Posterior vena cava (tissue), 2 donors: ENCODE results near the gene MYH11. TPM values are rescaled to one million over a fixed set of nuclear protein-coding genes. Genes with fewer than 3 reads are reported as not detected.
A peak's percentile ranks its signal among the peaks of the same experiment; 100 is the strongest.
"Not testable (repeated sequence)": the region's sequence is repeated elsewhere in the genome, so short reads cannot be mapped to it uniquely, and the experiment has no call there.

Experiments used
- DNase-seq: peaks from one replicate; pipeline ENCODE4 v3.0.0-alpha.2; 2020; ENCODE audit warnings: low spot score
- intact Hi-C, 2 donors: fragments of 100-400 bp; cut with DNase I; formaldehyde crosslinking; loops; one replicate each; pipeline versions ENCODE4 v1.14.1 to v1.14.2; 2022 to 2023
- total RNA-seq, 2 donors: library from RNA; stranded (reverse); fragmentation: NEBNext Ultra II Directional; extraction: Animal tissue kit (Norgen Biotek cat#: 25700); gene quantifications; one replicate each; pipeline ENCODE4 v1.2.1, GENCODE V29; 2021
- donor health status: DM: yes; HTN: yes; CAD: no.
- donor health status: DM: yes; HTN: yes; CAD: no.

The MYH11 gene
- total RNA-seq, 2 donors from 2014 or later = 1,932 to 2,544 TPM

- DNase-seq, intact Hi-C loops: not testable (repeated sequence)
Observed at GRCh38 chr16:15850555-15850954, 6.3 kb downstream of the MYH11 start.

DNA sequence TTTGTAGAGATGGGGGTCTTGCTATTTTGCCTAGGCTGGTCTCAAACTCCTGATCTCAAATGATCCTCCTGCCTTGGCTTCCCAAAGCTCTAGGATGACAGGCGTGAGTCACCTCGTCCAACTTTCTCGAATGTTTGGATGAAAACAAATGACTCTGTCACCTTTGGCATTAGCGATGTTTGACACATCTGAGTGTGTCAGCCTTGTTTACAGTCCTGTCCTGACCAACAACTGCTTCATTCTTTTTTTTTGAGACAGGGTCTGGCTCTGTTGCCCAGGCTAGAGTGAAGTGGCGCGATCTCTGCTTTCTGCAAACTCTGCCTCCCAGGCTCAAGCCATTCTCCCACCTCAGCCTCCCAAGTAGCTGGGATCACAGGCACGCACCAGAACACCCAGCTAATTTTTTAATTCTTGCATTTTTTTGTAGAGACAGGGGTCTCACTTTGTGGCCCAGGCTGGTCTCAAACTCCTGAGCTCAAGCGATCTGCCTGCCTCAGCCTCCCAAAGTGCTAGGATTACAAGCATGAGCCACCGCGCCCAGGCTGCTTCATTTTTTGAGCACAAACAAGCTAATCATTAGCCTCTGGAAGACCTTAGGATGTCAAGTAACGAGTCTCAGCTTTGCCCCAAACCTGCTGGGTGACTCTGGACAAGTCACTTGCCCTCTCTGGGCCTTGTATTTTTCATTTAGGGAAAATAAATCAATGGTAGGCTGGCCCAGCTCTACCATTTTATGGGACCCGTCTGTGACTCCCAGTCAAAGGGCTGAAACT lies 7.4 kb downstream of the MYH11 start:
- no peak for DNase-seq
- intact Hi-C loops = loop anchor here in 1 of 2 donors (10.0 kb wide), 1 partner anchor 55 kb away; no protein-coding TSS in a partner anchor

DNA sequence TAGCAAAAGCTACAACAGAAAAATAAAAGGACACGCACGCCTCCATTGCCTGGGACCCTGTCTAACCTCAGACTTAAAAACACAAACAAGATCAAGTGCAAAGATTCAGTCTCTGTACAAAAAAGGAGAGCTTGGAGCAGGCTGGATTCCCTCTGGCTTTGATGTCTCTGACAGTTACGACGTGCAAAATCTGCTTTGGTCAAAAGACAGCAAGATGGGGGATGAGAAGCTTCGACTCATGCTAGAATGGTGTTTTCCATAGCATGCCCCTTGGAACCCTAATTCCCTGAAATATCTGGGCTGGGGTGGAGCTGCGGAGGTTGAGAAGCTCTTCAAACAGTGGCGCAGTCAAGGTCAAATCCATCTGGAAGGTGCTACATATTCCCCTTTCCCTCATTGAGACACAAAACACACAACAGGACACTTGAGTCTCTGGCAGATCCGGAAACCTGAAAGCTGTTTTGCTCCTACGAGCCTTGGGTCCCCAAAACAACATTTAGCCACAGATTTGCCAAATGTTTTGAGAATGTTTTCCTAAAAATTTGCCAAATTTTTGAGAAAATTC lies 9.1 kb downstream of the MYH11 start:
- intact Hi-C loops = loop anchor here in 1 of 2 donors (10.0 kb wide), 1 partner anchor 53 kb away; no protein-coding TSS in a partner anchor
- DNase-seq = no peak

DNA sequence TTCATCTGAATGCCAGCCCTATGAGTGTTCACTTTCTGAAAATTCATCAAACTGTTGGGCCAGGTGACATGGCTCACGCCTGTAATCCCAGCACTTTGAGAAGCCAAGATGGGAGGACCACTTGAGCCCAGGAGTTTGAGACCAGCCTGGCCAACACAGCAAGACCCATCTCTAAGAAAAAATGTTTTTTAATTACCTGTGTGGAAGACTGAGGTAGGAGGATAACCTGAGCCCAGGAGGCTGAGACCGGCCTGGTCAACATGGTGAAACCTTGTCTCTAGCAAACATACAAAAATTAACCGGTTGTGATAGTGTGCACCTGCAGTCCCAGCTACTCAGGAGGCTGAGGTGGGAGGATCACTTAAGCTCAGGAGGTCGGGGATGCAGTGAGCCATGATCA lies 10.3 kb downstream of the MYH11 start:
- no peak for DNase-seq

GRCh38 chr16:15843635-15844279 lies 13.1 kb downstream of the MYH11 start:
- DNase-seq = no peak
- intact Hi-C loops = loop anchor here in 1 of 2 donors (10.0 kb wide), 1 partner anchor 49 kb away; no protein-coding TSS in a partner anchor

More for the DNA sequence above, 10.3 kb downstream of the MYH11 start:
- intact Hi-C loops = loop anchor here in 1 of 2 donors (10.0 kb wide), 1 partner anchor 52 kb away; no protein-coding TSS in a partner anchor

GRCh38 chr16:15839204-15839603 lies 17.6 kb downstream of the MYH11 start:
- DNase-seq, intact Hi-C loops: not testable (repeated sequence)

GRCh38 chr16:15837761-15838160 lies 19.1 kb downstream of the MYH11 start:
- no peak for DNase-seq
- intact Hi-C loops = no loop called here

DNA sequence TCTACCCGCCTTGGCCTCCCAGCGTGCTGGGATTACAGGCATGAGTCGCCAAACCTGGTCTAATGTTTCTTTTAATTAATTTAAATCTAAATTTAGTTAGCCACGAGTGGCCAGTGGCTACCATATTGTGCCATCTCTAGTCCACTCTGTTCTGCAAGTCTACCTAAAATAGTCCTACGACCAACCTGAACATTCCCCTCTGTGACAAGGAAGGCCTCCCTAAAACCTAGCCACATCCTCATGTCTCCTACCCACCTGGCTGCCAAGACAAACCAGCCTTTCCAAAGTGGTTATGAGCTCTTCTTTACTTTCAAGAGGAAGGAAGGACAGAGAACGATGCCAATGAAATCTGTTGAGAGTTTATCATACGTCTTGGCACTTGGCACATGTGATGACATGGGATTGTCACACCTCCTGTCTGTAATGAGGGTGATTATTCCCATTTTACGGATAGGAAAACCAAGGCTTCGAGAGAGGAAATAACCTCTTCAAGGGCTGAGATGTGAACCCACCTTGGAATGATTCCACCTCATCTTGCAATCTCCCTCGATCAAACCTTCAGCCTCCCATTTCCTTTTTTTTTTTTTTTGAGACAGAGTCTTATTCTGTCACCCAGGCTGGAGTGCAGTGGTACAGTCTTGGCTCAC lies 19.7 kb downstream of the MYH11 start:
- intact Hi-C loops = no loop called here
- no peak for DNase-seq

DNA sequence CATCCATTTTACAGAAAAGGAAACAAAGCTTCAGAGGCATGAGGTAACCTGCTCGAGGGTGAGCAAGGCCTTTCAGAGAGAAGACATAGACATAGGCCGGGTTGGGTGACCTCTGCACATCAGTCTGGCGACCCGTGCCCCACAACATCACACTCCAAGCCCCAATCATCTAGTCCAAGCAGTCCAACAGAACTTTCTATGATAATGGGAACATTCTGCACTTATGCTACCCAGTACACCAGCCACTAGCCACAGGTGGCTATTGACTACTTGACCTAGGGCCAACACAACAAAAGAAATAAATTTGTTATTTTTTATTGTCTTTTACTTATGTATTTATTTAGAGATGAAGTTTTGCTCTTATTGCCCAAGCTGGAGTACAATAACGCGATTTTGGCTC lies 20.8 kb downstream of the MYH11 start:
- DNase-seq = no peak
- intact Hi-C loops = no loop called here

DNA sequence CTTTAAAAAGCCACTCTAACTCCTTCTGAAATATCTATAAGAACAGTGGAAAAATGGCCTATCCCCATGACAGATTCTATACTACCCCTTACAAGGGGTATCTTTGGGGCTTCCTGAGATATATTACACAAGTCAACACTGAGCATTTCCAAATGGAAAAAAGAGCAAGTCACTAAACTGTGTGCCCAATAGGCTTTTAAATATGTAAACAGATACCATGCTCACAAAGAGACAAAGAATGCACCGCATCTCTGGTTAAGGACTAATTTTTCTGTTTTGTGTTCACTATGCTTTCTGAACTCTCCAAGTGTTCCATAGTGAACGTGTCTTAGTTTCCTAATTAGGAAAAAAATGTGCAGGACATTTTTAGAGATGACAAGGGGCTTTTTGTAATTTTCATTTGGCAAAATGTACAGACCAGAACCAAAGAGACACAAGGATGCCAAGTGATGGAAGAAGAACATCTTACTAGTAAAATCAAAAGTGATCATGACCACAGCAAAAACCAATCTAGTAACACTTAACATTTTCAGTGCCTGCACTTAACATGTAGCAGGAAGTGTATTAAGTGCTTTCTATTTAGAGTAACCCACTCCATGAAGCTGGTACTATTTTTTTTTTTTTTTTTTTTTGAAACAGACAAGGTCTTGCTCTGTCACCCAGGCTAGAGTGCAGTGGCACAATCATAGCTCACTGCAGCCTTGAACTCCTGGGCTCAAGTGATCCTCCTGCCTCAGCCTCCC lies 21.5 kb downstream of the MYH11 start:
- DNase-seq = no peak
- intact Hi-C loops = no loop called here

GRCh38 chr16:15834502-15834901 lies 22.3 kb downstream of the MYH11 start:
- no peak for DNase-seq
- intact Hi-C loops = no loop called here

- intact Hi-C loops = no loop called here
- no peak for DNase-seq
Observed at GRCh38 chr16:15833541-15833940, 23.3 kb downstream of the MYH11 start.

DNA sequence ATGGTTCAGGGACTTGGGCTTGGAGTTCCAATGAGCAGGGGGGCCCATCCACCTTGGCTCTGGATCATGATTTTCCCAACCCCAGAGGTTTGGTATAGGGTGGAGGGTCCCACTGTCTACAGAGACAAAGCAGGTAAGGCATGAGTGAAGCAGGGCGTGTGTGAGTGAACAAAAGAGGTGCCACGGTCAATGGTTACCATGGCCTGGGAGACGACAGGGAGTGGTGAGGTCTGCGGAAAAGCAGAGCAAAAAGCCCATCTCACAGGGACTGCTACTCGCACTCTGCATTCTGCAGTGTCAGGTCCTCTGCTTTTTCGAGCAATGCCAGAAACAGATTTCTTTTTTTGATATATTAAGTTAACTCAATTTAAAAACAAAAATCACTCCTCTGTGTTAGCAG lies 24.6 kb downstream of the MYH11 start:
- intact Hi-C loops = no loop called here
- no peak for DNase-seq

DNA sequence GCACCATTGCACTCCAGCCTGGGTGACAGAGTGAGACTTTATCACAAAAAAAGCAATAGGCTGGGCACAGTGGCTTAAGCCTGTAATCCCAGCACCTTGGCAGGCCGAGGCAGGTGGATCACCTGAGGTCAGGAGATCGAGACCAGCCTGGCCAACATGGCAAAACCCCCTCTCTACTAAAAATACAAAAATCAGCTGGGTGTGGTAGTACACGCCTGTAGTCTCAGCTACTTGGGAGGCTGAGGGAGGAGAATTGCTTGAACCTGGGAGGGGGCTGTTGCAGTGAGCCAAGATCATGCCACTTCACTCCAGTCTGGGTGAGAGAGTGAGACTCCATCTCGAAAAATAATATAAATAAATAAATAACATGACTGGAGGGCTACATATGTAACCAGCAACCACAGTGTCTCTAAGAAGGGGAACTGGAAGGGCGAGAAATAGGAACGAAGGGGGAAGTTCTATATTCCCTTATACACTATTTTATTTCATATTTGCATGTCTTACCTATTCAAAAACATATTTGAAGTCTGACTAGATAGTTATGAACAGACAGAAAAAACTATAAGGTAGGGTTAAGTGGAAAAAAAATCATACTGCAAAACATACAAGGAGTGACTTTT lies 25.9 kb downstream of the MYH11 start:
- DNase-seq = no peak
- intact Hi-C loops = no loop called here

- intact Hi-C loops = no loop called here
- peak; percentile 87 for DNase-seq
Observed at GRCh38 chr16:15829460-15829859, 27.4 kb downstream of the MYH11 start.

DNA sequence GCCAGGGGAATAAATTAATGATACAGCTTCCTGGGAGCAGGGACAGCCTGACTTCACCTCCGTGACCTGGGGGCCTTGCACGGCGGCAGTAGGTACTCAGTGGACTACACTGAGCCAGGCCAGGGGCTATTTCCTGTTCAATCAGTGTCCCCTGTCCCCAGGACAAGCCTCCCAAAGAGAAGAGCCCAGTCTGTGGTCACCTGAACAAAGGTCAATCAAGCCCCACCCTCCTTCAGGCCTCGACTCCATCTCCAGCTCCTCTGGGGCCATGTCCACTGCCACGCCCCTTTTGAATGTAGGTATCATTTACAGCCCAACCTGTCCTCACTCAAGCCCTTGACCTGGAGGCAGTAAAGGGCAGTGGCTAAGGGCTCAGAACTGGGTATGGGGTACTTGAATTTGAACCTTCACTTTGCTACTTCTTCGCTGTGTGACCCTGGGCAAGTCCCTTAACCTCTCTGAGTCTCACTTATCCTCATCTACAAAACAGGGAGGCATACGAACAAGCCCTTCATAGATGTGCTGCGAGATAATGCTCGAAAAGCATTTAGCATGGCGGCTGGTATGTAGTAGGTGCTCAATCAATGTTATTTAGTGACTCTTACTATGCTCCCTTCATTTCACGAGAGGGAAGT lies 29.0 kb downstream of the MYH11 start:
- no peak for DNase-seq
- intact Hi-C loops = no loop called here

DNA sequence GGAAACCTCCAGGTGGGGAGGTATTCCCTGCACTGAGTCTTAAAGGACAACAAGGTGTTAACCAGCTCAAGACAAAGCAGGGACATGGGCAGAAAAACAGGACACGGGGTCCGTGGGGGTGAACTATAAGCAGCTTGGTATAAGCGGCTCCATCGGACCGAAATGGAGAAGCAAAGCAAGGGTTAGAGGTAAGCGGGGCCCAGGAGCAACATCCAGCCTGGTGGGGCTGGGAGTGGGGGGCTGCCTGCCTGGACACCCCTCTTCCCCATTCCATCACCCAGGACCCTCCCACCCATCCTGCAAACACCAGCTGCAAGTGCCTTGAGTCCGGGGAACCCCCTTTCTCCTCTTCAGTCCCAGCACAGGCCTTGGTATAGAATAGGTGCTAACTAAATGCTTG lies 29.5 kb downstream of the MYH11 start:
- no peak for DNase-seq
- intact Hi-C loops = no loop called here

DNA sequence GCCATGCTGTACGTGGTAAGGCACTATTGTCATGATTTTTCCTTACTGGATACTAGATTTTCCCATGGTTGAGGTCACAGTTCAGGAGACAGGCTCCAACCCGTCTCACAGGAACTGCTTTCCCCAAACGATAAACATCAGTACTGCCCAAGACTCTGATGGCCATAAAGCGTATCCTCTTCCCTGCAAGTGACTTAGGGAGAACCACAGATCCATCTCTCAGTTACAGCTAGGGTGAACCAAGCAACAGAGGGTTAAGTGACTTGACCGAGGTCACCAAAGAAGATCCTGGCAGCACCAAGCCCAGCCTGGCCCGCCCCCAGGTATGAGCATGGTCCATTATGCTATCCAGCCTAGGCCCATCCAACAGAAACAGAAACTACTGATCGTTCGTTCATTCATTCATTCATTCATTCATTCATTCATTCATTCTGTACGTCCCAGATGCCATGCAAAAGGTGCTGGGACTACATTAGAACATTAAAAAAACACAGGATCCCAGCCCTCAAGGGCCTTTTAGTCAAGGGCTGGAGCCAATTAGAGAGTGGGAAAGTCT lies 31.0 kb downstream of the MYH11 start:
- DNase-seq = no peak
- intact Hi-C loops = no loop called here
